Measurements from ENCODE around the gene OR11H1. TPM values are rescaled to one million over a fixed set of nuclear protein-coding genes. Genes with fewer than 3 reads are reported as not detected.
"Not testable (repeated sequence)": the region's sequence is repeated elsewhere in the genome, so short reads cannot be mapped to it uniquely, and the experiment has no call there.

The OR11H1 gene, protein sequence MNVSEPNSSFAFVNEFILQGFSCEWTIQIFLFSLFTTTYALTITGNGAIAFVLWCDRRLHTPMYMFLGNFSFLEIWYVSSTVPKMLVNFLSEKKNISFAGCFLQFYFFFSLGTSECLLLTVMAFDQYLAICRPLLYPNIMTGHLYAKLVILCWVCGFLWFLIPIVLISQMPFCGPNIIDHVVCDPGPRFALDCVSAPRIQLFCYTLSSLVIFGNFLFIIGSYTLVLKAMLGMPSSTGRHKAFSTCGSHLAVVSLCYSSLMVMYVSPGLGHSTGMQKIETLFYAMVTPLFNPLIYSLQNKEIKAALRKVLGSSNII
- polyA plus RNA-seq (2012; ENCODE audit: missing spikeins) = not detected

- not testable (repeated sequence) for DNase-seq (ENCODE audit: insufficient read length); FAIRE-seq
These were observed at the start of gene OR11H1 for GRCh38 chr22:15527892-15528291. Gene OR11H1 (plus strand): TSS chr22:15528192. CDS start chr22:15528192, 0 bp downstream.

DNA sequence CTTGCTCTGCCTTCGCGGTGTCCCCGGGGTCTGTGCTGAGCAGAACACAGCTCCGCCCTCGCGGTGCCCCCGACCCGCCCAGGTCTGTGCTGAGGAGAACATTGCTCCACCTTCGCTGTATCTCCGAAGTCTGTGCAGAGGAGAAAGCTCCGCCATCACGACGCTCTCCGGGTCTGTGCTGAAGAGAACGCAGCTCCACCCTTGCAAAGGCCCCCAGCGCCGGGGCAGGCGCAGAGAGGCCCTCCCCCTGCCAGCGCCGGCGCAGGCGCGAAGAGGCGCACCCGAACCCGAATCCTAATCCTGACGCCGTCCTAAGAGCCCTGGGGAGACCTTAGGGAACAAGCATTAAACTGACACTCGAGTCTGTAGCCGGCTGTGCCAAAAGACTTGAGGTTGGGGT is 18.0 kb upstream of the OR11H1 start:
- DNase-seq (ENCODE audit: insufficient read length); FAIRE-seq: not testable (repeated sequence)

DNA sequence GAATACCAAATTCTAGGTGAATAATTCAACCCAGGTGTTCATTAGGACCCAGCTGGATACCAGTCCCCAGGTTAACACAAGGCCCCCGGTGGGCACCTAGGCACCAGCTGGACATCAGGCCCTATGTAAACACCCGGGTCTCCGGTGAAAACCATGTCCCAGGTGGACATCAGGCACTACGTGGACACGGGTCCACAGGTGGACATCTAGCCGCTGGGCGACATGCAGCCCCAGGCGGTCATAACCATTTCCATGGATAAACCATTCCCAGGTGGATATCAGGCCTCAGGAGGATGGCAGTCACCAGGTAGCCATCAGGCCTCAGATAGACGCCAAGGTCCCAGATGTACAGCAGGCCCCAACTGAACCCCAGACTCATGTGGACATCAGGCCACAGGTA is 12.1 kb upstream of the OR11H1 start:
- not testable (repeated sequence) for FAIRE-seq; DNase-seq (ENCODE audit: insufficient read length)

GRCh38 chr22:15553767-15554166 is 25.8 kb downstream of the OR11H1 start:
- not testable (repeated sequence) for DNase-seq (ENCODE audit: insufficient read length); FAIRE-seq

GRCh38 chr22:15563461-15563860 is 35.5 kb downstream of the OR11H1 start:
- not testable (repeated sequence) for DNase-seq (ENCODE audit: insufficient read length); FAIRE-seq

GRCh38 chr22:15565063-15565462 is 37.1 kb downstream of the OR11H1 start:
- not testable (repeated sequence) for DNase-seq (ENCODE audit: insufficient read length); FAIRE-seq
